Muscle layer of duodenum (tissue), 2 donors: ENCODE measurements around the gene PRMT9.

Experiments
- H3K27ac ChIP-seq: one replicate; pipeline ENCODE4 v1.7.0; 2013; ENCODE audit warnings: mild to moderate bottlenecking, low read length
- H3K27me3 ChIP-seq: one replicate; pipeline ENCODE4 v1.7.0; 2013; ENCODE audit warnings: low read depth, mild to moderate bottlenecking, control low read depth, low read length
- H3K36me3 ChIP-seq, 2 donors: one replicate each; pipeline ENCODE4 v1.7.0; 2013; ENCODE audit warnings: low read length in 2 of 2, control low read depth in 1 of 2, mild to moderate bottlenecking in 1 of 2; ENCODE audit not compliant: insufficient read depth in 2 of 2, control insufficient read depth in 1 of 2
- H3K4me1 ChIP-seq, 2 donors: one replicate each; pipeline ENCODE4 v1.7.0; 2013; ENCODE audit warnings: low read length in 2 of 2, mild to moderate bottlenecking in 2 of 2, control low read depth in 1 of 2, moderate library complexity in 1 of 2; ENCODE audit not compliant: insufficient read depth in 2 of 2, control insufficient read depth in 1 of 2
- H3K4me3 ChIP-seq, 2 donors: one replicate each; pipeline ENCODE4 v1.7.0; 2013; ENCODE audit warnings: low read length in 2 of 2, low read depth in 1 of 2, mild to moderate bottlenecking in 1 of 2
- H3K9me3 ChIP-seq, 2 donors: one replicate each; pipeline ENCODE4 v1.7.0; 2013; ENCODE audit warnings: low read length in 2 of 2, control low read depth in 1 of 2, mild to moderate bottlenecking in 1 of 2; ENCODE audit not compliant: control insufficient read depth in 1 of 2
- donor health status: healthy.

PRMT9 gene

DNA sequence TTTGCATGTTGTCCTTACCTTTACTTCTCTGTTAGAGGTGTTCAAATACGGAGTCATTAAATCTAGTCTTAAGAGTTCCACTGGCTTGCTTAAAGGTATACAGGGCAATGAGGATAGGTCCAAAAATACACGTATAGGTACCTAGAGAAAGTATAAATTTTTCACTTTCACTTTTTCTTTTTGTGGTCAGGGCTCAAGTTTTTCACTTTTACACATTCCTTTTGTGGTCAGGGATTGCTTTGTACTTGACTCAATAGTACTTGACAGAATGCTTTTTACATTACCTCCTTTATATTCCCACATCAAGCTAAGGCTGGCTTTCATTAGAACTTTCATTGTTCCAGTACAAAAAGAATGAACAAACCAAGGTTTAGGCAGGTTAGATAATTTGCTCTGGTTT, 45.0 kb downstream of the PRMT9 start:
- Histone ChIP-seq H3K4me1 (no peaks in the 10 kb centered on the region), H3K27me3 (no peaks in the 10 kb centered on the region), H3K9me3 (no peaks in the 10 kb centered on the region), H3K4me3 (no peak overlapping the region), H3K27ac (no peak overlapping the region), H3K36me3 (peaks cover 31 to 51% of the 10 kb centered on the region in 2 donors)

DNA sequence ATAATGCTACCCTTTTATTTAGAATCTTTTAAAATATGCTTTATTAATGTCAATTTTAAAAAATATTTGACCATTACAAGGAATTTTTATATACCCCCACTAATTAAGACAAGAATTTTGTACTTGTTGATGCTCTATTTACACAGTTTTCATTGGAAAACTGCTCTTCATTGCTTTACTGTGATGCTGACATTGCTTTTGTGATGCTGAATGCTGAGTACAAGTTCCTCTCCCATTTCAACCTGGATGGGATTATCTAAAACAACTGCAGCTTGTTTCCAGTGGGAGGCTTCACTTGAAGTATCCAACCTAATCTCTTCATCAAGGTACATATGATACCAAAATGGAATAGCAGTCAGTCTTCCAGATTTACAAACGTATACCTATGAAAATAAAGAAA, 45.6 kb downstream of the PRMT9 start:
- Histone ChIP-seq H3K27me3 (no peaks in the 10 kb centered on the region), H3K9me3 (no peaks in the 10 kb centered on the region), H3K4me3 (no peak overlapping the region), H3K4me1 (no peaks in the 10 kb centered on the region), H3K27ac (no peak overlapping the region), H3K36me3 (peaks cover 35 to 56% of the 10 kb centered on the region in 2 donors)

DNA sequence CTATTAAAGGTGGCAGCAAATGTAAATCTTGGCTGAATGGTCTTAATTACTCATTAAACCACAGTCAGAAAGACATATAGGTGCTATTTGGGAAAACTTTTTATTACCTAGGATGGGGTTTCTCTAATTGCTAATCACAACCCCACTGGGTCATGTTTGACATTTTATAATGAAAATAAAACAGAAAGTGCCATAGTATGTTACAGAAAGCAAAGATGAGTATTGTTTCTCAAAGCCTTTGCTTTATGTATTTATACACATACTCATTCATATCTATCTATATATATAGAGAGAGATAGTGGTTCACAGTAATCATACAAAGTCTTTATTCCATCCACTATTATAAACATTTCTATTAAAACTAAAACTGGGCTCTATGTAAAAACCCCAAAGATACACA, 48.6 kb downstream of the PRMT9 start:
- no peaks in the 10 kb centered on the region for H3K27me3 ChIP-seq
- no peak overlapping the region for H3K27ac ChIP-seq
- H3K36me3 ChIP-seq = peaks cover 42 to 57% of the 10 kb centered on the region in 2 donors
- no peak overlapping the region for H3K4me3 ChIP-seq
- no peaks in the 10 kb centered on the region for H3K9me3 ChIP-seq
- peaks cover 0 to under 1% of the 10 kb centered on the region in 2 donors for H3K4me1 ChIP-seq

DNA sequence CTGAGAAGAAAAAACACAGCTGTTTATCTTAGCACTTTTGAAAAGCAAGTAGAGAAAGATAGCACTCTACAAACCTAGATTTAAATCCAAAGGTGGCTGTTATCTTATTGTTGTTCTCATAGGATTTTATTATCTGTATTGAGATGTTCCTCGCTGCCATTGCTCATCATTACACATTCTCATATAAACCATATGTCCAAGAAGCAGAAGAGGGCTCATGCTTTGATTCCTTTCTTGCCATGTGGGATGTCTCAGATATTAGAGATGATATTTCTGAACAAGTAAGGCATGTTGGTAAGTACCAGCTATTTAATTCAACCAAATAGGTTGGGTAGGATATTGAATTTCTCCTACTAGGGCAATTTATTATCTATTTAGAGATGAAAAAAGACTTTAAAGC, 50.3 kb downstream of the PRMT9 start:
- Histone ChIP-seq H3K9me3 (no peaks in the 10 kb centered on the region), H3K27ac (no peak overlapping the region), H3K36me3 (peaks cover 54 to 61% of the 10 kb centered on the region in 2 donors), H3K4me1 (peaks cover 0 to 3% of the 10 kb centered on the region in 2 donors), H3K4me3 (no peak overlapping the region), H3K27me3 (no peaks in the 10 kb centered on the region)

DNA sequence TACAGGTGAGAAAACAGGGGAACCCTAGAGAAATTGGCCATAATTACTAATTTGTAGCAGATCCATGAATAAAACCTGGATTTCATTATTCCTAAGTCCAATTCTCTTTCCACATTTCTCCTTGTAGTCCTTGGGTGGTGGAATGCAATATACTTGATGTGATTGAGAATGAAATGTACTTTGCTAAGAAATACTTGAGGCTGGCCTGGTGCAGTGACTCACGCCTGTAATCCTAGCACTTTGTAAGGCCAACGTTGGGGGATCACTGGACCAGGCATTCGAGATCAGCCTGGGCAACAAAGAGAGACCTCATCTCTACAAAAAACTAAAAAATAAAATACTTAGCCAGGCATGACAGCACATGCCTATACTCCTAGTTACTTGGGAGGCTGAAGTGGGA, 50.9 kb downstream of the PRMT9 start:
- Histone ChIP-seq H3K9me3 (no peaks in the 10 kb centered on the region), H3K27me3 (no peaks in the 10 kb centered on the region), H3K36me3 (peaks cover 58 to 64% of the 10 kb centered on the region in 2 donors), H3K4me1 (peaks cover 0 to 3% of the 10 kb centered on the region in 2 donors), H3K4me3 (no peak overlapping the region), H3K27ac (no peak overlapping the region)

DNA sequence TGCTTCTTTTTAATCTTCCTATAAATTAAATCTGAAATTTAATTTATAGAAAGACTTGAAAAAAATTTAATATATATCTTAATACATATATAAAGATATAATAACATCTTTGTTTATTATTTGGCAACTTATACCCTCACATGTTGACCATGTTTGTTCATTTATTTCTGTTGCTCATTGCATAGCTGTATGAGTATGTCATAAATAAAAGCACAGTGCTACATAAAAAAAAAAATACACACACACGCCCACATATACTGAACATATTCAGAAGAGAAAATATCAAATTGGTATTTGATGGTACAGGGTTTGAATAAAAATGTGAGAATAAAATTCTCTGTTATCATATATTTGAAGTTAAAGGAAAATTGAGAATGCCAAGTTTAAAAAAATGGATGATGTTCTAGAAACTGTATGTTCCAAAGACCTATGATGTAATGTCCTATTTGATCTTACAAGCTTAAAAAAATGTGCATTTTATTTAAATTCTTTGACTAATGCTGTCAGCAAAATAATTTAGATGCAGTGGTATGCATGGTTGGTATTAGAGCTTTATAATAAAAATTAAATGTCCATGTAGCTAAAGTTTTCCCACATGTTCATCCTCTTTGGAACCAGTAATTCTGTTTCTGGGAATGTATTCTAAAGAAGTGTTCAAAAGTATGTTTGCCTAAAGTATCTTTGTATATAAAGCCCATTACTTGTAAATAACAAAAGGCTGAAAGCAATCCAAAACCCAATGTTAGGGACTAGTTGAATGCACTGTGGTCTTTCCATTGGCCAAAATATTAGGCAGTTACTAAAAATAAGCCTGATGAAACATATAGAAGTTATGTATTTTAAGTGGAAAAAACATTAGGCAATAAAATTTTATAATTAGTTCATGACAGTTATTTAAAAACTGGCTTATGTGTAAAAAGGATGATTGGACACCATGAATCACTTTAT, 53.9 kb downstream of the PRMT9 start:
- H3K27ac ChIP-seq = no peak overlapping the region
- H3K9me3 ChIP-seq = no peaks in the 10 kb centered on the region
- H3K36me3 ChIP-seq = peaks cover 58 to 66% of the 10 kb centered on the region in 2 donors
- H3K27me3 ChIP-seq = no peaks in the 10 kb centered on the region
- no peak overlapping the region for H3K4me3 ChIP-seq
- peaks cover 0 to 3% of the 10 kb centered on the region in 2 donors for H3K4me1 ChIP-seq

DNA sequence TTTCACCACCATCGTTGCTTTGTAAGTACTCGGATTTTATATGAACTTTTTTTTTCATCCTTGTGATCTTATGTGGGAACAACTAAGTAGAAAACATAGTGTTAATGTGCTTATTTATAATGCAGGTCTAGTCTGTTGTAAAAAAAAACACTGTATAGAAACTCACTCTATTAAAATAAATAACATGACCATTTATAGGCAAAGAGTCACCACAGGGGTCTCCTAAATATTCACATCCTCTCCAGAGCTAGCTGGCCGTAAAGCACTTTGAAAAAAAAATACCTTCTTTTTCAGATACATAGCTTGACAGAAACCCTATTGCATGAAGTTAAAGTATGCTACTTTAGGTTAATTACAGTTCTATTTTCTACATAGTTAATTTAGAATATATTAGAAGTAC, 55.5 kb downstream of the PRMT9 start:
- Histone ChIP-seq H3K36me3 (peaks cover 56 to 57% of the 10 kb centered on the region in 2 donors), H3K9me3 (no peaks in the 10 kb centered on the region), H3K4me1 (peaks cover 0 to 3% of the 10 kb centered on the region in 2 donors), H3K27me3 (no peaks in the 10 kb centered on the region), H3K4me3 (no peak overlapping the region), H3K27ac (no peak overlapping the region)

DNA sequence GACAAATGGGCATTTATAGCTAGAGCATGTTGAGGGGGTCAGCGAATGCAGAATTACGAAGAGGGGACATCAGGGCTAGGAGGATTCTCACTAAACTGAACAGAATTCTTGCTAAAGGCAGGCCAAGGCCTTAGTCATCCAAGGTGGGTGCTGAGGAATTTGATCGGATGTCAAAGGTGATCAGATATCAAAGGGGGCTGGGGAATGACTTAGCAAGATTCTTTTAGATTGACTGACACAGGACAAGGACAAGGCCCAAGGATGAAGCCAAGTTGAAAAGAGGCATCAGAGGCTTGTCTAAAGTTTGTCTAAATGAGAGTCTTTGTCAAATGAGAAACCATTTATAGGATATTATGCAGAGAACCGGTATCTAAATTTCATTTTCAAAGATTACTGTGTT, 57.1 kb downstream of the PRMT9 start:
- H3K36me3 ChIP-seq = peaks cover 49 to 56% of the 10 kb centered on the region in 2 donors

DNA sequence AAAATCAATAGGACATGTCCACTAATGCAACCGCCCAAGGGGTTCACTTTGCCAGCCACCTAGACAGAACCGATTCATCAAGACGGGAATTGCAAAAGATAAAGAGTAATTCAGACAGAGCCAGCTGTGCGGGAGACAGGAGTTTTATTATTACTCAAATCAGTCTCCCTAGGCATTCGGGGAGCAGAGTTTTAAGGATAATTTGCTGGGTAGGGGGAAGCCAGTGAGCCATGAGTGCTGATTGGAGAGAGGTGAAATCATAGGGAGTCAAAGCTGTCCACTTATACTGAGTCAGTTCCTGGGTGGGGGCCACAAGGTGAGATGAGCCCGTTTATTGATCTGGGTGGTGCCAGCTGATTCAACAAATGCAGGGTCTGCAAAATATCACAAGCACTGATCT, 58.2 kb downstream of the PRMT9 start:
- Histone ChIP-seq H3K4me1 (peaks cover 3 to 9% of the 10 kb centered on the region in 2 donors), H3K36me3 (peaks cover 47 to 49% of the 10 kb centered on the region in 2 donors), H3K27ac (no peak overlapping the region), H3K4me3 (no peak overlapping the region), H3K27me3 (no peaks in the 10 kb centered on the region), H3K9me3 (no peaks in the 10 kb centered on the region)

More for the DNA sequence above, 57.1 kb downstream of the PRMT9 start:
- Histone ChIP-seq H3K4me1 (peaks cover 0 to 3% of the 10 kb centered on the region in 2 donors), H3K4me3 (no peak overlapping the region), H3K27ac (no peak overlapping the region), H3K9me3 (no peaks in the 10 kb centered on the region), H3K27me3 (no peaks in the 10 kb centered on the region)

DNA sequence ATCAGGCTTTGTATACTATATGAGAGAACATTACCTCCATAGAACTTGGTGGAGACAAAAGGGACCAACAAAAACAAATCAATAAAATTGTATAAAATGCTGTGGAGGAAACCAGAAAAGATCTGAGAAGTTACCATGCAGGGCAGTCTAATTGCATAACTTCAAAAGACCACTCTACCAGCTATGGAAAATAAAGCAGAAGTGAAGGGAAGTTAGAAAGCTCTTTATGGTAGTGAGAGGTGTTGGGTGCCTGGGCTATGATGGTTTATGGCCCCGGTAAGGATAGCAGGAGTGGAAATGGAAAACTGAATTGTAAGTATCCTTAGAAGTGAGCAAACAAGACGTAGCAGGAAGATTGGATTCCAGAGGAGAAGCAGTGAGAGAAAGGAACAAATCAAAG, 63.6 kb downstream of the PRMT9 start:
- H3K36me3 ChIP-seq = peaks cover 10 to 14% of the 10 kb centered on the region in 2 donors
- no peak overlapping the region for H3K27ac ChIP-seq
- peaks cover 19 to 42% of the 10 kb centered on the region in 2 donors for H3K4me1 ChIP-seq
- no peaks in the 10 kb centered on the region for H3K27me3 ChIP-seq
- H3K4me3 ChIP-seq = no peak overlapping the region
- no peaks in the 10 kb centered on the region for H3K9me3 ChIP-seq

DNA sequence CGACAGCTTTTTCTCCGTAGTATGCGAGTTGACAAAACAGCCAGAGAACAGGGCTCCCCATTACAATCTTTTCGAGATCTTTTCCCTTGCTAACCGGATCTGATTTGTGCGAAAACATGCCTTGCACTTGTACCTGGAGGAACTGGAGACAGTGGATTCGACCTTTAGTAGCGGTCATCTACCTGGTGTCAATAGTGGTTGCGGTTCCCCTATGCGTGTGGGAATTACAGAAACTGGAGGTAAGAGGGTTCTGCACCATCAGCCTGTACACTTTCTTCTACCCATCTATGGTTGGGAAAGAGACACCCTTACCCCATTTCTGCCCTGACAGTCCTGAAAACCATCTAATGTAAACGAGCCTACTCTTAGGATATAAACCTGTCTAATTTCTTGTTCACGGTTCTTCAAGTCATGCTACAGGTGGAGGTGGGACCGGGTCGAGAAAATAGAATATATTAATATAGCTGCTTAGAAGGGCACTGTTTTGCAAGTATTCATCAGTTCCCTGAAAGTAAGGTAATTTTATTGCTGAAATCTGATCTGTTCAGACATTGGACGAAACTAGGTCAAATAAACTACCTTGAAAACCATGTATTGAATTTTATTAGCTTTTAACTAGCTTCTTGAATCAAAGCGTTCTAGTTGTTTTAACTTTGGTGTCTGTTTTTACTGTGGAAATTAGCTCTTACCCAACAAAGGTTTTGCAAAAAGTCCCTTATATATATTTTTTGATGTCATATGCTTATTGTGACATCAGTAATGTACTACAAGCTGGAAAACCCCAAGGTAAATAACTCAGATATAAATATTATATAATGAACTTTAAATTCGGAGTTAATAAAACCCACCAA, 65.9 kb downstream of the PRMT9 start:
- Histone ChIP-seq H3K27me3 (no peaks in the 10 kb centered on the region), H3K4me3 (peak overlapping the region; percentile 89 to 95), H3K27ac (peak overlapping the region; percentile 81), H3K9me3 (no peaks in the 10 kb centered on the region), H3K4me1 (peaks cover 19 to 42% of the 10 kb centered on the region in 2 donors), H3K36me3 (no peaks in the 10 kb centered on the region)
